COR-L47 (cell line): ENCODE measurements around the gene ATG2B.
A peak's percentile ranks its signal among the peaks of the same experiment; 100 is the strongest.
"Not testable (repeated sequence)": the region's sequence is repeated elsewhere in the genome, so short reads cannot be mapped to it uniquely, and the experiment has no call there.

ENCODE experiments used
- DNase-seq: peaks from one replicate; lab custom pipeline; 2025; lab: John Stamatoyannopoulos, UW

Gene ATG2B

DNA sequence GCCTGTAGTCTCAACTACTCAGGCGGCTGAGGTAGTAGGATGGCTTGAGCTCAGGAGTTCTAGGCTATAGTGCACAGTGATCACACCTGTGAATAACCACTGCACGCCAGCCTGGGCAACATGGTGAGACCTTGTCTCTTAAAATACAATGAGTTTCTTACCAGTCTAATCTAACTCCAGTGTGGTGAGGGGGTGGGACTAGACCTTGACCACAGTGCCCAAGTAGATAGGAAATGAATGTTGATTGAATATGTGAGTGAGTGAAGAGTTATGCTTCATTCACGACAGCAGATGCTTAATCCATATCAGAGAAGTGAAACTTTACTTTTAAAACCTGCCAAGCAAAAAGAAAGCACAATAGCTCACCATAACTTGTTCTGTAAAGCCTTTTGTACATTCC, 17.6 kb upstream of the ATG2B start:
- DNase-seq = no peak

GRCh38 chr14:96376093-96376492, 13.0 kb upstream of the ATG2B start:
- no peak for DNase-seq

- no peak for DNase-seq
These were observed 10.4 kb upstream of the ATG2B start for GRCh38 chr14:96373538-96373937.

GRCh38 chr14:96370528-96370927, 7.4 kb upstream of the ATG2B start:
- no peak for DNase-seq

DNA sequence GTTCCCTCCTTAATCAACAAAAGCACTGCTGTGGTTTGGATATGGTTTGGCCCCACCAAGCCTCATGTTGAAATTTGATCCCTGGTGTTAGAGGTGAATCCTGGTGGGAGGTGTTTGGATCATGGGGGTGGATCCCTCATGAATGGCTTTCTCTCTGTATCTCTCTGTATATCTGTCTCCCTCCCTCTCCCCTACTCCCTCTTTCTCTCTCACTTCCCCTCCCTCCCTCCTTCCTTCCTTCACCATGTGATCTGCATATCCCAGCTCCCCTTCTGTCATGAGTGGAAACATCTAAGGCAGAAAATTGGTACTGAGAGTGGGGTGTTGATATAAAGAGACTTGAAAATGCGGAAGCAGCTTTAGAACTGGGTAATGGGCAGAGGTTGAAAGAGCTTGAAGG, 5.4 kb upstream of the ATG2B start:
- DNase-seq = no peak

DNA sequence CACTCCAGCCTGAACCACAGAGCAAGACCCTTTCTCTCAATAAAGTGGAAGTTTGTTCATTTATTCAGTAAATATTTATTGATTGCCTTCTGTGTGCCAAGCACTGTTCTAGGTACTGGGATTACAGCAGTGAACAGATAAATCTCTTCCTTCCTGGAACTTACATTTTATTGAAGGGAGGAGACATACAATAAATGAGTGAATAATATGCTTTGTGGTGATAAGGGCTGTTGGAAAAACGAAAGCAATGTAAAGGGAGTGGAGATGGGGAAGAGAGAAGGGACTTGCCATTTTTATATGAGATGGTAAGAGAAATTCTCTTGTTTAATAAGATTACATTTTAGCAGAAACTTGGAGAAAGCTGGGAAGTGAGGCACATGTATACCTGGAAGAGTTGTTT, 1.8 kb upstream of the ATG2B start:
- no peak for DNase-seq

- DNase-seq = peak; percentile 30
These were observed 703 bp upstream of the ATG2B start for GRCh38 chr14:96363751-96364336.

DNA sequence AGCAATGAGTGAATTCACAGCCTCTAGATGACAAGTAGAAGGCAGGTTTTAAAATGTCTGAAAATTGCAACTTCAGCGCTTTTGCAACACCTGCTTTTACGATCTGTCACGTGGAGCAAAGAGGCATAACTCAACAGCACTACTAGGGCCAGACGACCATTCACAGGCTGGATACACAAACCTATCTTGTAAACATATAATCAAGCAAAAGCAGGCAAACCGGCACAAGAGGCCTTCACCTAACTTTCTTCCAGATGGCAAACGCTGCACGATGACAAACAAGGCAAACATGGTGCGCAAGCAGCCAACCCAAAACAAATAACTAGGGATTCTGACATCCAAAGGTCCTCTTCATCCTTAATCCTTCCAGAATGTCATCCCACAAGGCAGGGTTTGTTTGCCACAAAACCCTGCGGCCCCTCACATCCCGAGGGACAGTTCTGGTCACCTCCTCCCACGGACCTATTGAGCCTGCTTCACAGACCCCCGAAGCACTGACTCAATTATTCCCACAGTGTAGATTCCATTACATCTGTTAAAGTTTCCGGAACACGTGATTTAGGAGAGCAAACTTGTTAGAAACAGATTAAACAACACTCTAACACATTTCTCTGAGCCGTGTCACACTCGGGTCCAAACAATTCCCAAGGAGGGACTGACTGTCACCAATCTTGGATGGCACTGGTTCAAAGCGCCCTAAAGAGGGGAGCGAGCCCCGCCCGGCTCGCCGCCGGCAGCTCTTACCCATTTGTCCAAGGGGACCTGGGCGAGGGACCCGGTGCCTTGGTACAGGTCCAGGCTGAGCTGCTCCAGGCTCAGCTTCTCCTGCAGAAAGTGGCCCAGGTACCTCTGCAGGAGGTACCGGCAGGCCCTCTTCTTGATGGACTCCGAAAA, 823 bp downstream of the ATG2B start:
- peak; percentile 82 for DNase-seq

- DNase-seq = no peak
These were observed 3.2 kb downstream of the ATG2B start for GRCh38 chr14:96359959-96360358.

GRCh38 chr14:96357216-96357615, 5.9 kb downstream of the ATG2B start:
- DNase-seq = no peak

DNA sequence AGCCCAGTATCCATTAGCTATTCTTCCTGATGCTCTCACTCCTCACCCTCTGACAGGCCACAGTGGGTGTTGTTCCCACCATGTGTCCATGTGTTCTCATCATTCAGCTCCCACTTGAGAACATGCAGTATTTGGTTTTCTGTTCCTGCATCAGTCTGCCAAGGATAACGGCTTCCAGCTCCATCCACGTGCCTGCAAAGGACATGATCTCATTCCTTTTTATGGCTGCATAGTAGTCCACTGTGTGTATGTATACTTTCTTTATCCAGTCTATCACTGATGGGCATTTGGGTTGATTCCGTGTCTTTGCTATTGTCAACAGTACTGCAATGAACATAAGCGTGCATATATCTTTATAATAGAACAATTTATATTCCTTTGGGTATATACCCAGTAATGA, 8.9 kb downstream of the ATG2B start:
- no peak for DNase-seq

GRCh38 chr14:96352708-96353107, 10.4 kb downstream of the ATG2B start:
- no peak for DNase-seq

DNA sequence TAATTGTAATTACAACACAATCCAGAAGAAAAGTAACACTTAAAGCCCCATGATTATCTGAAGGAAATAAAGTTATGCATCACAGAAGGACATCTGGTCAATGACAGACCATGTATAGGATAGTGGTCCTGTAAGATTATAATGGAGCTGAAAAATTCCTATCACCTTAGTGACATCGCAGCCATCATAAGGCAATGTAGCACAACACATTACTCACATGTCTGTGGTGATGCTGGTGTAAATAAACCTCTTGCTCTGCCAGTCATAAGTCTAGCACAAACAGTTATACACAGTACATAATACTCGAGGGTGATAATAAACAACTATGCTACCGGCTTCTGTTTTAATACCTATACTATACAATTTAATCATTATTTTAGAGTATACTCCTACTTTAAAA, 11.2 kb downstream of the ATG2B start:
- no peak for DNase-seq

DNA sequence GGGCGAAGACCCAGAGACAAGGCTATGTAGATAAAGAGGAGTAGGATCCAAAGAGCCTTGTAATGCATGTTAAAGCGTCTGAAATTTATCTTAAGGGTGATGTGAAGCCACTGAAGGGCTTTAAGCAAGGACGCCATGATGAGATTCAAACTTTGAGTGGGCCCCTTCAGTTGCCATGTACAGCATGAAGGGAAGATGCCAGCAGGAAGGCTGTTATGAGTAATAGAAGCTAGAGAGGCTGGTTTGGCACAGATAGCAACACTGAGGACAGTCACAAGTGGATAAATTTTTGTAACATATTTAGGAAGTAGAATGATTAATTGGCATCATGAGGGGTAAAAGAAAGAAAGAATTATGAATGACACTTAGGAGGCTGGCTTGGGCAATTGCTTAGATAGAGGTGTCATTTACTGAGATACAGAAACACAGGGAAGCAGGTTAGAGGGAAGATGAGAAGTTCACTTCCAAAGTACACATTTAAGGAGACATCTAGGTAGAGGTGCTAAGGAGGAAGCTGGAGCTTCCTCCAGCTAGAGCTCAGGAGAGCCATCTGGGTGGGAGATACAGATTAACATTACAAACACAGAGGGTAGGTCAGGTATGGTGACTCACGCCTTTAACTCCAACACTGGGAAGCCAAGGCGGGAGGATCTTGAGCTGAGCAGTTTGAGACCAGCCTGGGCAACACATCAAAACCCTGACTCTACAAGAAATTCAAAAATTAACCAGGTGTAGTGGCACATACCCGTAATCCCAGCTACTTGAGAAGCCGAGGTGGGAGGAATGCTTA, 13.7 kb downstream of the ATG2B start:
- DNase-seq = no peak

- not testable (repeated sequence) for DNase-seq
These were observed 15.2 kb downstream of the ATG2B start for GRCh38 chr14:96347957-96348356.

DNA sequence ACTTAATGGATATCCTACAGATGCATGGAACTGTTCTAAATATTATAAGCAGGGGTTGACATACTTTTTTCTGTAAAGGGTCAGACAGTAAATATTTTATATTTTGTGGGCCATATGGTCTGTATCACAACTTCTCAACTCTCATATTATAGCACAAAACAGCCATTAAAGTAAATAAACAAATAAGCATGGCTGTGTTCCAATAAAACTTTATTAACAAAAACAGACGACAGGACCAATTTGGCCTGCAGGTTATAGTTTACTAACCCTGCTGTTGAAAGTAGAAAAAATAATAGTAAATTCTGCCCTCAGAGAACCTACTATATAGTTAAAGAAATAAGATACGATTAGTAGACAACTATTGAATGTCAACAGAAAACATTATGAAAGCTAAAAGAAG, 17.5 kb downstream of the ATG2B start:
- DNase-seq = no peak

- DNase-seq = no peak
These were observed 21.8 kb downstream of the ATG2B start for GRCh38 chr14:96341323-96341722.

GRCh38 chr14:96338551-96338950, 24.6 kb downstream of the ATG2B start:
- DNase-seq = no peak

DNA sequence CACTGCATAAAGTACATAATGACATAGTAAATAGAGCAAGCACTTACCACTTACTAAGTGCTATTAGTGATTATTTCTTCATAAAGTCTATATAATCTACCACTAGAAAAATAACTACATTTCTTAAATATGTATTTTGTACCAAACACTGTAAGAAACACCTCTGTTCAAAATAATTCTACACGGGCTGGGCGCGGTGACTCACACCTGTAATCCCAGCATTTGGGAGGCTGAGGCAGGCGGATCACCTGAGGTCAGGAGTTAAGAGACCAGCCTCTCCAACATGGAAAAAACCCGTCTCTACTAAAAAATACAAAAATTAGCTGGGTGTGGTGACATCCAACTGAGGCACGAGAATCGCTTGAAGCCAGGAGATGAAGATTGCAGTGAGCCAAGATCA, 38.9 kb downstream of the ATG2B start:
- no peak for DNase-seq

DNA sequence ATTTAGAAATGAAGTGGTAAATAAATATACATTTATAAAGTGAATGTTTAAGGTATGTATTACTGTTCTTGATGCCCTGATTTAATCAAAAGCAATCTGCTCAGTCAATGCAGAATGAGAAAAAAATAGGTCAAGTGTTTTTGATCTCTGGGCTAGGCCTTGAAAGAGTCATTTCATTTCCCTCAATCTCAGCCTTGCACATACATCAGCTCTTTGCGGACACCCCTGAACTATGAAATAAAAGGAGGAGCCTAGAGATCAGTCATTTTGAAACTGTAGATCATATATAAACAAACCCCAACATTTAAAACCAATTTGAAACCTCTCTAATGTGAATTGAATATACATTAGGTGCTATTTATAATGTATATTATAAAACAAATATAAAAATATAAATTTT, 42.5 kb downstream of the ATG2B start:
- DNase-seq = no peak

- no peak for DNase-seq
These were observed 44.3 kb downstream of the ATG2B start for GRCh38 chr14:96318836-96319235.

GRCh38 chr14:96316087-96316486, 47.1 kb downstream of the ATG2B start:
- no peak for DNase-seq

- no peak for DNase-seq
These were observed 52.2 kb downstream of the ATG2B start for GRCh38 chr14:96310906-96311305.
